IMR-90 (cell line): ENCODE measurements around the gene TRPM8. TPM values are rescaled to one million over a fixed set of nuclear protein-coding genes. Genes with fewer than 3 reads are reported as not detected.

ENCODE experiments used
- ATAC-seq: fragments of 200-7000 bp; cut with Tn5 transposase; 2 replicates; pipeline ENCODE4 v1.9.1; 2020; ENCODE audit warnings: low read depth, mild to moderate bottlenecking, moderate library complexity
- BruUV-seq: library from RNA; stranded (reverse); fragments of 400-500 nt; replicated peaks from 2 replicates; lab custom pipeline; 2021; lab: Mats Ljungman, UMichigan
- CTCF ChIA-PET: fragments of 300-600 bp; formaldehyde crosslinking; extraction: SDS; loops from one replicate; lab custom pipeline; 2021; ENCODE audit warnings: antibody characterized with exemption; lab: Yijun Ruan, JAX
- POLR2A ChIA-PET: fragments of 300-600 bp; sonication (Branson Sonifier 250); formaldehyde crosslinking; loops from one replicate; lab custom pipeline; 2022; ENCODE audit warnings: antibody characterized with exemption; ENCODE audit not compliant: unreplicated experiment; lab: Charles Lee
- DNase-seq: peaks from one replicate; pipeline ENCODE4 v3.0.0; 2013
- H2AFZ ChIP-seq: replicated peaks from 2 replicates; pipeline ENCODE3; 2013; ENCODE audit warnings: low read length, mild to moderate bottlenecking; ENCODE audit not compliant: poor library complexity
- H2AK5ac ChIP-seq: 2 replicates; pipeline ENCODE4 v1.6.1; 2013; ENCODE audit warnings: low read depth, low read length, inconsistent platforms
- H2AK9ac ChIP-seq: replicated peaks from 2 replicates; pipeline ENCODE3; 2013; ENCODE audit warnings: mild to moderate bottlenecking, low read depth, low read length, moderate library complexity; ENCODE audit not compliant: poor library complexity
- H2BK120ac ChIP-seq: 2 replicates; pipeline ENCODE4 v1.6.1; 2013; ENCODE audit warnings: low read depth, low read length, inconsistent platforms
- H2BK15ac ChIP-seq: 3 replicates; pipeline ENCODE4 v1.6.1; 2013; ENCODE audit warnings: low read depth, low read length, inconsistent platforms
- H2BK20ac ChIP-seq: 2 replicates; pipeline ENCODE4 v1.6.1; 2013; ENCODE audit warnings: low read depth, mild to moderate bottlenecking, inconsistent platforms, low read length, moderate library complexity
- H2BK5ac ChIP-seq: 2 replicates; pipeline ENCODE4 v1.6.1; 2013; ENCODE audit warnings: mild to moderate bottlenecking, low read depth, low read length, inconsistent platforms; ENCODE audit not compliant: poor library complexity, severe bottlenecking
- H3K14ac ChIP-seq: replicated peaks from 2 replicates; pipeline ENCODE4 v1.6.1; 2013; ENCODE audit warnings: low read depth, low read length, inconsistent platforms
- H3K18ac ChIP-seq: 2 replicates; pipeline ENCODE4 v1.6.1; 2013; ENCODE audit warnings: low read depth, low read length, control low read depth
- H3K23ac ChIP-seq: 2 replicates; pipeline ENCODE4 v1.6.1; 2013; ENCODE audit warnings: low read depth, low read length, inconsistent platforms
- H3K27ac ChIP-seq: 2 replicates; pipeline ENCODE4 v1.5.1; 2013; ENCODE audit warnings: mild to moderate bottlenecking, control low read depth, low read length; ENCODE audit not compliant: insufficient read depth
- H3K27me3 ChIP-seq: 2 replicates; pipeline ENCODE4 v1.6.1; 2013; ENCODE audit warnings: low read length; ENCODE audit not compliant: control insufficient read depth, insufficient read depth
- H3K36me3 ChIP-seq: 2 replicates; pipeline ENCODE4 v1.6.1; 2013; ENCODE audit warnings: low read length, mixed read lengths; ENCODE audit not compliant: control insufficient read depth, insufficient read depth
- H3K4ac ChIP-seq: 2 replicates; pipeline ENCODE4 v1.6.1; 2013; ENCODE audit warnings: low read depth, low read length, inconsistent platforms
- H3K4me1 ChIP-seq: 2 replicates; pipeline ENCODE4 v1.6.1; 2013; ENCODE audit warnings: low read length, mixed read lengths; ENCODE audit not compliant: control insufficient read depth, insufficient read depth
- H3K4me2 ChIP-seq: 2 replicates; pipeline ENCODE4 v1.6.1; 2013; ENCODE audit warnings: low read depth, mild to moderate bottlenecking, control low read depth, low read length, moderate library complexity
- H3K4me3 ChIP-seq: 2 replicates; pipeline ENCODE4 v1.5.1; 2013; ENCODE audit warnings: low read depth, mild to moderate bottlenecking, control low read depth, low read length, moderate library complexity; ENCODE audit not compliant: insufficient read depth
- H3K56ac ChIP-seq: 2 replicates; pipeline ENCODE4 v1.6.1; 2013; ENCODE audit warnings: low read length, inconsistent platforms; ENCODE audit not compliant: insufficient read depth; ENCODE audit errors: extremely low read depth
- H3K79me1 ChIP-seq, 2 experiments: 2 replicates each; pipeline ENCODE4 v1.6.1; 2013; ENCODE audit warnings: low read length in 2 of 2, inconsistent platforms in 1 of 2, low read depth in 1 of 2
- H3K9ac ChIP-seq: 2 replicates; pipeline ENCODE4 v1.6.1; 2013; ENCODE audit warnings: low read depth, low read length, control low read depth
- H3K9me1 ChIP-seq: 2 replicates; pipeline ENCODE4 v1.6.1; 2013; ENCODE audit warnings: low read length, inconsistent platforms; ENCODE audit not compliant: insufficient read depth
- H3K9me3 ChIP-seq: 2 replicates; pipeline ENCODE4 v1.6.1; 2013; ENCODE audit warnings: low read length; ENCODE audit not compliant: control insufficient read depth, insufficient read depth
- H4K20me1 ChIP-seq: 2 replicates; pipeline ENCODE4 v1.6.1; 2013; ENCODE audit warnings: low read length, inconsistent platforms; ENCODE audit not compliant: insufficient read depth
- H4K5ac ChIP-seq: 2 replicates; pipeline ENCODE4 v1.6.1; 2013; ENCODE audit warnings: mild to moderate bottlenecking, low read depth, low read length, control low read depth
- H4K8ac ChIP-seq, 2 experiments: 2 replicates each; pipeline ENCODE4 v1.6.1; 2013; ENCODE audit warnings: low read depth in 2 of 2, low read length in 2 of 2, control low read depth in 1 of 2, inconsistent platforms in 1 of 2
- H4K91ac ChIP-seq: 2 replicates; pipeline ENCODE4 v1.6.1; 2013; ENCODE audit warnings: low read depth, low read length, inconsistent platforms; ENCODE audit not compliant: insufficient read depth
- CHD1 ChIP-seq: IDR thresholded peaks from 2 replicates; pipeline ENCODE4 v1.6.1; 2012; ENCODE audit warnings: low read depth, low read length, improper control_type of control experiment
- RCOR1 ChIP-seq: IDR thresholded peaks from 2 replicates; pipeline ENCODE4 v1.6.1; 2012; ENCODE audit warnings: mild to moderate bottlenecking, low read length, improper control_type of control experiment; ENCODE audit not compliant: insufficient replicate concordance
- WGBS, 2 experiments: methylation state at CpG; one replicate each; pipeline versions ENCODE4 v1.1.5 to v1.1.7; 2013; ENCODE audit warnings: missing lambda C conversion rate in 2 of 2; ENCODE audit not compliant: insufficient read length in 1 of 2; ENCODE audit errors: extremely low coverage in 2 of 2; 5-methylcytosine and 5-hydroxymethylcytosine counted together
- dilution Hi-C: fragments of 300-500 bp; cut with HindIII; formaldehyde crosslinking; loops from one replicate; pipeline ENCODE4 v1.14.3; 2018; ENCODE audit warnings: low sequenced_read_pairs; ENCODE audit not compliant: unreplicated experiment
- in situ Hi-C: fragments of 300-500 bp; cut with MboI; formaldehyde crosslinking; loops from 3 replicates; pipeline ENCODE4 v1.14.3; 2019; ENCODE audit warnings: low sequenced_read_pairs, inconsistent platforms, mixed read lengths
- intact Hi-C: fragments of 100-400 bp; cut with micrococcal nuclease; formaldehyde crosslinking; loops from 2 replicates; pipeline ENCODE4 v1.10.0; 2022
- polyA plus RNA-seq, 3 experiments: library from polyadenylated mRNA; depleted of rRNA; stranded (reverse); fragments of >200 nt; gene quantifications; 2 replicates each; pipeline ENCODE4 v1.2.3, GENCODE V29; 2012; ENCODE audit warnings: low replicate concordance in 1 of 3
- total RNA-seq: library from RNA; depleted of rRNA; stranded (reverse); fragments of >200 nt; gene quantifications from 2 replicates; pipeline ENCODE4 v1.2.3, GENCODE V29; 2012

Gene TRPM8
- total and polyA plus RNA-seq, 2 of the 4 experiments (the other 2 are of a cell fraction): not detected

GRCh38 chr2:233901367-233901766 lies 15.8 kb upstream of the TRPM8 start:
- Histone ChIP-seq H3K4me2 (no peak overlapping the region), H3K56ac (no peak overlapping the region), H4K5ac (no peak overlapping the region), H4K91ac (no peak overlapping the region), H3K27me3 (peaks cover 5% of the 10 kb centered on the region; the same call in 1 of the 2 replicates), H3K79me1 (no peaks in the 10 kb centered on the region), H4K20me1 (no peaks in the 10 kb centered on the region), H3K23ac (no peak overlapping the region), H2AFZ (no peak overlapping the region), H2BK15ac (no peak overlapping the region), H3K4ac (no peak overlapping the region), H2BK5ac (no peak overlapping the region), H3K9ac (no peak overlapping the region), H2BK20ac (no peak overlapping the region), H2AK5ac (no peak overlapping the region), H3K36me3 (no peaks in the 10 kb centered on the region), H3K4me3 (no peak overlapping the region), H3K27ac (no peak overlapping the region), H4K8ac (no peak overlapping the region), H3K9me1 (no peaks in the 10 kb centered on the region), H3K14ac (no peak overlapping the region), H3K18ac (no peak overlapping the region), H2AK9ac (no peak overlapping the region), H2BK120ac (no peak overlapping the region), H3K9me3 (peaks cover 4% of the 10 kb centered on the region; the same call in 1 of the 2 replicates), H3K4me1 (no peaks in the 10 kb centered on the region)
- DNase-seq: no peak
- ChIA-PET CTCF (interaction anchor here (0.6 kb wide), 1 partner anchor 602 kb away, joined by 4 read pairs; no protein-coding TSS in a partner anchor), POLR2A (no interaction called here)
- TF ChIP-seq RCOR1 (no peak), CHD1 (no peak)
- no TSS peak for BruUV-seq
- intact Hi-C loops: no loop called here
- in situ Hi-C loops: no loop called here
- ATAC-seq: no peak
- dilution Hi-C loops: no loop called here
- WGBS, 2 experiments: 20% methylated on average over 1 of the region's 4 CpGs; no CpG with 5 or more reads in 1 of the 2 experiments
